ENCODE data around the gene RAB21.

RAB21 gene, protein sequence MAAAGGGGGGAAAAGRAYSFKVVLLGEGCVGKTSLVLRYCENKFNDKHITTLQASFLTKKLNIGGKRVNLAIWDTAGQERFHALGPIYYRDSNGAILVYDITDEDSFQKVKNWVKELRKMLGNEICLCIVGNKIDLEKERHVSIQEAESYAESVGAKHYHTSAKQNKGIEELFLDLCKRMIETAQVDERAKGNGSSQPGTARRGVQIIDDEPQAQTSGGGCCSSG

GRCh38 chr12:71754461-71755145 lies at the start of gene RAB21:
TSS of gene RAB21 (plus strand) at chr12:71754863. CDS start at chr12:71755130, 267 bp downstream.
- DNase-seq, result peak; percentile 99

DNA sequence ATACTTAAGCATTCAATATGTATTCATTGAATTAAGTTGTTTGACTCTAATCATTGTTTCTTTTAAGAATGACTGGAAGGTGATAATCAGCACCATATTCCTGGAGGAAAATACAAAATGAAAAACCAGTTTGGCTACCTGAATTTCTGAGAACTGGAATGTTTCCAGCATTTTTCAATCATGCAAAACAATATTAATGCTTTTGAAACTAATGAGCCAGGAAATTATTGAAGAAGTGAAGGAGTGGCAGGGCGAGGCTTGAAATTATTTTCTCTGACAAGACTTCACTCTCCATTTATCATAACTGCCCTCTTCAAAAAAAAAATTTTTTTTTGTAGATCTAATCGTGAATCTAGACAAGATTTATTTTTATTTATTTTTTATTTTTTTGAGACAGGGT lies 49.7 kb upstream of the RAB21 start:
- no peak for DNase-seq

DNA sequence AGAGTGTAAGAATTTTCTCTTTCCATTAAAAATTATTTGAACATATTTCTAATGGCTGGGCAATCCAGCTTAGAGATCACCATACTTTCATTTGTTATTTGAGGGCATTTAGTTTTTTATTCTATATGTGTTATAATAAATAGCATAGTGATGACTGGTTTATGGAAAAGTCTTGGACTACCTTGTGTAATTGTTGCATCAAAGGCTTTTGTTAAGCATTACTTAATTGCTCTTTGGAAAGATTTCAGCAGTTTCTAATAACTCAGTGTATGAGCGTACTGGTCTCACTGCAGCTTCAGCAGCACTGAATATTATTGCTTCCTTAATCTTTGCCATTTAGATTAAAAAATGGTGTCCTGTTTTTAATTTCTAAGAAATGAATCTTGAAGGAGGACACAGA lies 46.0 kb upstream of the RAB21 start:
- DNase-seq, result no peak

- DNase-seq, result no peak
Measured at GRCh38 chr12:71710276-71711125, 44.2 kb upstream of the RAB21 start.

- no peak for DNase-seq
Measured at GRCh38 chr12:71718611-71719010, 36.1 kb upstream of the RAB21 start.

DNA sequence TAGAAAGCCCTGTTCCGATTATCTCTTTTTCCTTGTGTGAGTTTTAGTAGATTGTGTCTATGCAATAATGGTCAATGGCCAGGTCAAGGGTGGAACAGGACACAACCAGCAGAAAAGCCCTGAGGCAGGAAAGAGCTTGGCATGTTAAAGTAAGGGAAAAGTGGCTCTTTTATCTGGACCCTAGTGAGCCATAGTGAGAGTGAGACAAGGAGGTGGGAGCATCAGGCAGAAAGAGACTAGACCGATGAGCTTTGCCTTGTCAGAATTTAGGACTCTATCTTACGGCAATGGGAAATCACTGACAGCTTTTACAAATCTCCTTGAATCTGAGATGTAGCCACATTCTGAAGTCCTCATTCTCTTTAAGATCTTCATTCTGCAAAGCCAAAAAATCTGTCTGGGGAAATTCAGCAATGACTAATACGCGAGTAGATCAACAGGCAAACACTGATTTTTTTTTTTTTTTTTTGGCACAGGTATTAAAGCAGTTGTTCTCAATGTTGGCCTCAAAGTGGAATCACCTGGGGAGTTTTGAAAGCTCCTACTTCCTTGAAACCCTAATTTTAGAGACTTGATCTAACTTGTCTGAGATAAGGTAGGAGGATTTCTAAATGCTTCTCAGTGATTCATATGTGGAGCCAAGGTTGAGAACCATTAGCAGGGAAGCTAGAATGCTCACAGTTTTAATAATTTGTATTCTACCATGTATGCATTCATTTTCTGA lies 34.9 kb upstream of the RAB21 start:
- no peak for DNase-seq

DNA sequence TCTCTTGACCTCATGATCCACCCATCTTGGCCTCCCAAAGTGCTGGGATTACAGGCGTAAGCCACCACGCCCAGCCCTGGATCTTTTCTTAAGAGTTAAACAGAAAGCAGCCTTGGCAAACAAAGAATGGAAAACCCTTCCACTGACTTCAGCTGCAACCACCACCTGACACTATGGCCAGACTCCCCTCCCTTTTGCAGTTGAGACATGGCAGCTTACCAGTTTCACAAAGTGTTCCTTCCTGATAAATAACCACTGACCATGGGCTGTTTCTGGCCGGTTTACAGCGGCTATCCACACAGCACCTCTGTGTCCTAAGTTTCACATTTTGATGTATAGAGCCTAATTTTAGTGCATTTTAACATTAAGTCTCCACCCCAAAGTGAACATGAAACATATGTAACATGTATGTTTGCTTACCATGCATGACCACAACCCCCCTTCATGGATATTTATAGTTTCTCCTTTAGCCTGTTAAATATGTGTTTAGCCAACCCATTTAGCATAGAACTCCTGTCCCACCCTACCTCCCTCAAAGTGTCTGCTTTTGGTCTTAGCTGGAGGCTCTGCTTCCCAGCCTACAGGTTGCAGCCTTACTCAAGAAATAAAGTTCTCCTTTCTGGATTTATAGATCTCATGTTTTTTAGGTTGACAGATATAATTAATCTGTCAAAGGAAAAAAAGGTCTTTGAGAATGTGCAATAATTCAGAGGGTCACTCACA lies 32.7 kb upstream of the RAB21 start:
- DNase-seq, result no peak

DNA sequence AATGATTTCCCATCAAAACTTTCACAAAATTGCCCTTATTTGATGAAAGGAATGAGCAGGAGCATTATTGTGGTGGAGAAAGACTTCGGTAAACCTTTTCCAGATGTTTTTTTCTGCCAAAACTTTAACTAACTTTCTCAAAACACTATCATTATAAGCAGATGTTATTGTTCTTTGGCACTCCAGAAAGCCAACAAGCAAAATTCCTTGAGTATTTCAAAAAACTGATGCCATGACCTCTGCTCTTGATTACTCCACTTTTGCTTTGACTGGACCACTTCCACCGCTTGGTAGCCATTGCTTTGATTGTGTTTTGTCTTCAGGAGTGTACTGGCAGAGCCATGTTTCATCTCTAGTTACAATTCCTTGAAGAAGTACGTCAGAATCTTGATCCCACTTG lies 29.7 kb upstream of the RAB21 start:
- DNase-seq, result no peak

DNA sequence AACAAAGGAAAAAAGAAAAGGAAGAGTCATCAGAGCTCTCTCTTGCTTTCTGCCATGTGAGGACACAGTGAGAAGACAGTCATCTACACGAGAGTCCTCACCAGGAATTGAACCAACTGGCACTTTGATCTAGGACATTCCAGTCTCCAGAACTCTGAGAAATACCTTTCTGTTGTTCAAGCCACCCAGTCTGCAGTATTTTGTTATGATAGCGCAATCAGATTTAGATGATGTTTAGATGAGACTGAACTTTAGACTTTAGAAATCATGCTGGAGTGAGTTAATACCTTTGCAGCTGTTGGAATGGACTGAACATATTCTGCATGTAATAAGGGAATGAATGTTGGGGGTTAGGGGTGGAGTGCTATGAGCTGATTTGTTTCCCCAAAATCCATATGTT lies 28.1 kb upstream of the RAB21 start:
- DNase-seq, result no peak

DNA sequence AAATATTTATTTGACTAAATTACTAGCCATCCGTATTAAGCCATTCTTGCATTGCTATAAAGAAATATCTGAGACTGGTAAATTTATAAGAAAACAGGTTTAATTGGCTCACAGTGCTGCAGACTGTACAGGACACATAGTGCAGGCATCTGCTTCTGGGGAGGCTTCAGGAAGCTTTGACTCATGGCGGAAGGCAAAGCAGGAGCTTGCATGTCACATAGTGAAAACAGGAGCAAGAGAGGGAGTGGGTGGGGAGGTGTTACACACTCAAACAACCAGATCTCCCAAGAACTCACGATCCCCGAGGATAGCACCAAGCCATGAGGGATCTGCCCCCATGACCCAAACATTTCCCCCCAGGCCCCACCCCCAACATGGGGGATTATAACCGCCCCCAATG lies 26.7 kb upstream of the RAB21 start:
- no peak for DNase-seq

DNA sequence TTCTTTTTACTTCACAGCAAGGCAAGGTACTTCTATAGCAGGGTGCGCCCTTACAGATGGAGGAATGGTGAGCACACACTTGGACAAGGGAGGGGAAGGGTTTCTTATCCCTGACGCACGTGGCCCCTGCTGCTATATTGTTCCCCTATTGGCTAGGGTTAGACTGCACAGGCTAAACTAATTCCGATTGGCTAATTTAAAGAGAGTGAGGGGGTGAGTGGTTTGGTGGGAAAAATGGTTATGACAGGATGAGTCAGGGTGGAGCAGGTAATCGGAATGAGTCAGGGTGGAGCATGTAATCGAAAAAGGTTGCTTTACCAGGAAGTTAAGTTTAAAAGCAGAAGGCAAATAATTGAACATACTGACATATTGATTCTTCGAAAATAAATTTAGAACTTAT lies 23.7 kb upstream of the RAB21 start:
- DNase-seq, result no peak

- DNase-seq, result no peak
Measured at GRCh38 chr12:71731439-71732356, 23.0 kb upstream of the RAB21 start.

DNA sequence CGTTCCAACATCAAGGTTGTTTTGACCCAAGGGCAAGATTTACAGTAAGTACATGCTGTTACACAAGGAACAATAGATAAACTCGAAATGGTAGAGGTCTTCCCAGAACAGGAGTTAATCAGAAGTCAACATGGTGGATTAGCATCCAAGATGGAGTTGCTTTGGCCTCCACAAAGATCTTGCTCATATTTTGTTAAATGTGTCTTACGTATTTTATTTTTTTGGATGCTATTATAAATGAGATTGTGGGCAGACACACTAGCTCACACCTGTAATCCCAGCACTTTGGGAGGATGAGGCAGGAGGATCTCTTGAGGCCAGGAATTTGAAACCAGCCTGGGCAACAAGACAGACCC lies 22.3 kb upstream of the RAB21 start:
- no peak for DNase-seq

- no peak for DNase-seq
Measured at GRCh38 chr12:71737197-71737596, 17.5 kb upstream of the RAB21 start.

- no peak for DNase-seq
Measured at GRCh38 chr12:71742998-71743397, 11.7 kb upstream of the RAB21 start.

- no peak for DNase-seq
Measured at GRCh38 chr12:71744522-71745300, 10.0 kb upstream of the RAB21 start.

DNA sequence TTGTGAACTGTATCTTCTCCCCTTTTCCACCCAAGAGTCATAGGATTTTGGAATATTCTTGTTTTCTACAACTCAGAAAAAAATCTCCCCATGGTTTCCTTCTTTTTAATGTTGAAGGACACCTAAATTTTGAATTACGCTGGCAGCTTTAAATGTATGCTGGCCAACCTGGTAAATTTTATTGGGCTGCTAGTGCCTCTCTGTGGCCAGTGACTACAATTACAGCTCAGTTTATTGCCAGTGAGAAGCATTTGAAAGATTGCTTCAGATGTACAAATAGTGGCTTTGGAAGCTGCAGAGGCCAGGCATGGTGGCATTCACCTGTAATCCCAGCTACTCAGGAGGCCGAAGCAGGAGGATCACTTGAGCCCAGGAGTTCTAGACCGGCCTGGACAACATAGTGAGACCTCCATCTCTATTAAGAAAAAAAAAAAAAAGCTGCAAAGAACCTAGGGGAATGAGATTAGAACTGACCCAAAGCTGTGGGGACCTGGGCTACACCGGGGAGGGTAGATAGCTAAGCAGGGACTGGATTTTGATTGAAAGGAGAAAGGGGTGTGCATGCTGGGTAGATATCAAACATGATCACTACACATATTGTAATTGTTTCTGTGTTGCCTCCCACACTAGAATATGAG lies 7.6 kb upstream of the RAB21 start:
- DNase-seq, result peak; percentile 79

DNA sequence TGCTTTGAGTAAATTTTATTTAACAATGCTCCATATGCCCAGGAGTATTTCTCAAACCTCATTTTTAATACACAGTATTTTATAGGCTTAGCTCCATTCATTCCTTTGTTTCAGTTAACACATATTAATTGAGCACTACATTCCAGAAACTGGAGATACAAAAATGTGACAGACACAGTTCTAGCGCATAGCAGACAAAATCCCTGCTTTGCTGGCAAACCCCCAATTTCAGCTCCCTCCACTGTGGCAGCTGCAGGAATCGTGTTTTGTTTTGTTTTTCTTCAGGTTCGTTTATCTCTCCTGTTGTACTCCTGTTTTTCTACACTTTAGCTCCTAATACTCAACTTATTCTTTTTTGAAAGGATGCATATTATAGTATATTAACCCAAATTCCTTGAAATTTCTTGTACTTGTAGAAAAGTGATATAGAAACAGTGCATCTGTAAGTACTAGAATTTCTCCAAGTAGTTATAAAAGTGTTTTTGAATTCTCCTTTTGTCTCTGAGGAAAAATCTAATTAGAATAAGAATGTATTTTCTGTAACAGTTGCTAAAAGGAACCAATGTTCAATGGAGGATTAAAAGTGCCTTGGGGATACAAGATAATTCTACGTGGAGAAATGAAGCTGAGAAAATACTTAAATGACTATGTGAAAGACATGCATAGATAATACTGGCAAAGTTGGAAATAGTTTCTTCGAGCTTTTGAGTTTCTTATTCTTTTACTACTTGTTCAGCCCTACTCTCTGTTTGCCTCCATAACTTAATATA lies 6.4 kb upstream of the RAB21 start:
- no peak for DNase-seq

DNA sequence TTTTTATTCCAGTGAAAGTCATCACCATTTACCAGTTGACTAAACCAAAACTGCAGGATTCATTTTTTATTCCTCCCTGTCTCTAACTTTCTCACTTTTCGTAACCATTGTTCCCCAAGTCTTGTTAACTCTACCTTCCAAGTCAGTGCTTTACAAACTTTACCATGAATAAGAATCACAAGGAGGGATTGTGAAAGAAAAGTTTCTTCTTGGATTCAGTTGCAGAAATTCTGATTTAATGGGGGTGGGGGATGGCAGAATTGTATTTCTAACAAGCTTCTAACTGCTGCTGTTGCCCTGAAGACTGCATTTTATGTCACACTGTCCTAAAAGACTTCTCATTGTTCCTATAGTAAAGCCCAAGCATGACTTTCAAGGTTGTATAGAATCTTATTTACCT lies 5.0 kb upstream of the RAB21 start:
- DNase-seq, result no peak
